T-helper 1 cell (primary cell): ENCODE measurements around the gene TP63.
A peak's percentile ranks its signal among the peaks of the same experiment; 100 is the strongest.
"Not testable (repeated sequence)": the region's sequence is repeated elsewhere in the genome, so short reads cannot be mapped to it uniquely, and the experiment has no call there.

ENCODE experiments used
- DNase-seq, 5 donors: peaks; one replicate each; pipeline ENCODE4 v3.0.0-alpha.2; 2012 to 2020
- total RNA-seq, 4 donors: gene quantifications; one replicate each; lab custom pipeline; 2026; lab: John Stamatoyannopoulos, UW

Gene TP63
- total RNA-seq: 0 to 1.4 (median 0.29) reads per million in 4 donors

DNA sequence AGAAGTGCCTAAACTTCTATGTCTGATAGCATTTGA, at the start of gene TP63:
Gene TP63, plus strand, starts transcription at position 17 of the 36 bp plus-strand sequence. CDS start 127 bp downstream, outside the sequence.
- no peak for DNase-seq

DNA sequence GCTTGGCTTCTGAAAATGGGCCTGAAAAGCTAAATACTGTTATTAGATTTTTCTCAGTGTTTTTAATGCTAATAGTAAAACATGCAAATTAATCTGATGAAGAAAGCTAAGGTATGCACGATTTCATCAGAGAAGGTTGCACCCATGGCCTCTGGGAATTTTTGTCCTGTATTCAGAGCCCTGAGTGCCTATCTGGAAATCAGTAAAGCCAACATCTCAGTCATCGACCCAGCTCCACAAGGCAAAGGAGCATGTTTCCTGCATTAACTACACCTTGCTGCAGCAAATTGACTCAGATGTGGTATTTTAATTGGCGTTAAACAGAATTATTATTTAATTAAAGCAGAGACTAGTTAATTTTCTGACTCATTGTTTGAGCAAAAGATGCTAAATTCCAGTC, 49.0 kb upstream of the TP63 start:
- no peak for DNase-seq

DNA sequence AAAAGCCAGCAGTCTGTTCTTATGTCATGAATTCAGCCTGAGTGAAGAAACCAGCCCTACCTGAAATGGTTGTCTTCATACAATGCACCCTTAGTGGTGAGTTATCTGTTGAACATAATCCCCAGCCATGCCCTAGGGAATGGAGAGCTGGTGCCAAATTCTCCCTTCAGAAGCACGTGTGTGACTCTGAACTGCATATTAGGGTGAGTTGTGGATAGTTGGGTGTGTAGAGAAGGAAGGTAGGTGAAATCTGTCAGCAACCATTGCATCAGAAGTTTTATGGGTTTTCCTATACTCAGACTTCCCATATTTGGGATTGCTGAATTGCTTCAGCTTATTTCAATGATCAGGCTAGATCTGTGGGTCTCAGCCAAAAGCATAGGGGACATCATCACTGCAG, 46.5 kb upstream of the TP63 start:
- no peak for DNase-seq

DNA sequence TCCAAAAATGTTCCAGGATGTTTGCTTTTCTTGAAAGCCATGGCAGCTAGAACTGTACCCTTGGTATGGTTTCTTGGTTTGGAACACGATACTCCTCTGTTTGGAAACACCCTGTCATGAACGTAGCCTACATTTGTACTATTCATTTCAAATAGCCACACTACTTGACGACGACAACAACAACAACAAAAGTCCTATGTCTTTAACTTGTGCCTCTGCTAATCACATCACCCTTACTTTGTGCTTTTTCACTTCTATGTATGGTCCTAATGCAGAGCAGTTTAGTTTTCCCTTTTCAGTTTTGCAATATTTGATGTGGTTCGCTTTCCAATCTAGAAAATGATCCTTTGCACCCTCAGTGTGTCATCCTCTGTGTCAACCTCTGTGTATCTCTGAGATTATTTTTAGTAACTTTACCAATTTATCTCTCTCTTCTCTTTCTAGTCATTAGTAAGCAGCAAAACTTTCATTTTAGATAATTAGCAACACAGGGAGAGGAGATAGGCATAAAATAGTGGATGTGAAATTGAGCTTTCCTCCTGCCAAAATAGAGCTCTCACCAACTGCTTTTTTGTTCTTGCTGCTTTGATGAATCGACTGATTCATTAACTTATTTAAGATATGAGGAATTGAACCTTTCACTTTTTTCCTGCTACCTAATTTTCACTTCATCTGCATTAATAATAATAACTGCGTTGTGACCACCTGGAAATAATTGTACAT, 44.1 kb upstream of the TP63 start:
- no peak for DNase-seq

DNA sequence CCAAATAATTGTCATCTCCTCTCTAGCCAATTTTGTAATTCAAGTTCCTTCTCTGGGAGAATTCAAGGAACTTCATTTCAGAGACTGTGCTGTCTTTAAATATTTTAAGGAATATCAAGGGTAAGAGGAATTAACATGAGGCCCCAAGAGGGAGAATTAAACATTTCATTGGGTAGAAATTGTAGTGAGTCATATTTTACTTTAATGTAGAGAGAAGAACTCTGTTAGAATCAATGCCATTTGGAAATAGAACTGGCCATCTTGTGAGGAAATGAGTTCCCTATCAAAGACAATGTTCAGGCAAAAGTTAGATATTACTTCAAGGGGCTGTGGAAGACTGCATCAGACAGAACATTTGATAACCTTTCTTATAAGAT, 43.5 kb upstream of the TP63 start:
- no peak for DNase-seq

DNA sequence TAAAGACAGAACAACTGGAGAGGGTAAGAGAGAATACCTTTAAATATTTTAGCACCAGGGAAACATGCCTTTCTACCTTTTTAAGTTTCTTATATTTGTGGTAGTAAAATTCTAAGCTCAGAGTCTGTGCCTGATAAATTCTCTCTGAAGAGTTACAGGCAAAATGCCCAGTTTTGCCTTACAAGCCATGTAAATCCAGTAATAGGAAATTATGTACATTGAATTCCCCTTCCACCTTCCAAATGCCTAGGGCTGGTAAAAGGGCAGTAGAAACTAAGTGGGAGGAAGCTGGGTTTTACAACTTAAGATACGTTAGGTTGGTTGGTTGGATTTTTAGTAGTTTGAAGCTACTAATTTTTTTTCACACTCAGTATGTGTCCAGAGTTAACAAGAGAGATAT, 43.1 kb upstream of the TP63 start:
- DNase-seq: no peak

DNA sequence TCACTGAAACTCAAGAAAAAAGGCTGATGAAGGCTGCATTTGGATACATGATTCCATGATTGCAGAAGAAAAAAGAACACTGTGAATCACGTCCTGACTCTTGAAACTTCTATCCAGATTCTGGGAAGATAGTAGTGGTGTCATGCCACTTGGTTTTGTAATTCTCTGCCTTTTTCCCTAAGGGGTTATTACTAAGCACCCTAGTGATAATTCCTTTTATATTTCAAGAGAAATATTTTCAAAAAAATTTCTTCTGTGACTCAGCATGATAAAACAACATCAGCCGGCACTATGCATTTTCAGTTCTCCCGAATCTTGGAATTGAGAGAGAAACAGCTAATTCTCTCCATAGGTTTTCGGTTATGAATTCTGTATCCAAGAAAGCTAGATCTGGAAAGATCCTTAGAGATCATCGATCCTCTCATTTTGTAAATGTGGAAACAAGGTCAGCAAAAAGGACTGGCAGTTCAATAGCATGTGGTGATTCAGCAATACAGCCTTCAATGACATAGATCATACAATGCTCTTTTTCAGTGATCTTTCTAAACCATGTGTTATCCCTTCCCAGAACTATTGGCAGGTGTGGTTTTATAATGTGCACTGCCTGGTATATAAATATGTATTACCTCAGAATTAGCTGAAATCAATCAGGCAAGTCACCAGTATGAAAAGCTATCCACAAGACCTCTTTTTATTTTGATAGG, 42.6 kb upstream of the TP63 start:
- no peak for DNase-seq

DNA sequence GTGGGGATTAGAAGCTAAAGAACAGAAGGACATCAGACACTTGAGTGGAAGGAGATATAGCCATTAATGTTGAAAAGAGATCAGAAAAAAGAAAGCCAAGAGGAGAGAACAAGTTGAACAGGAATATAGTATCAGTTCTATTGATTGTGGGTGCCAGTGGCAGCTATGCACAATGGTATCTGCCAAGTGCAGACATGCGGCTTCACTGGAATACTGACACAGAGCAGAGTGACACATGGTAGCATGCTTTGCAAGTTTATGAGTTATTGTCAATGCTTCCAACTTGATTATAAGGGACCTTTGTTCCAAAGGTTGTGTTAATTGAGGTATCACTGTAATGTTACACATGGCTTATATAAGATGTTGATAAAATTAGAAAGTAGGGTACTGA, 42.0 kb upstream of the TP63 start:
- DNase-seq: no peak

DNA sequence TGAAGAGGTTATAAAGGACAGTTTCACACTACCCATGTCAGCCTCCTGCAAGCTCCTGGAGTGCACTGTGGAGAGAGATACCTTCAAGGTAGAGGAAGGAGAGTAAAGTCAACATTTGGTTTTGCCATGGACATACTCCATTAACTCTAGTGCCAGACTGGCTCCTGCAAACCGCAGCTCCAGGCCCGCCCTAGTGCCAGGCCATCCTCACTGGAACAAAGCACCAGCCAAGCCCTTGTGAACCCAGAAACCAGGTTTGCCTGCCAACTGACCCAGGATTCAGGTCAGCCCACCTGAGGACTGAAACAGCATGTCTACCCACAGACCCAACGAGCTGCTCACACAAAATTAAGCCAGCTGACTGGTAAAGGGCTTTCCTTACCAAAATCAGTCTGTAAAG, 41.0 kb upstream of the TP63 start:
- DNase-seq: no peak

DNA sequence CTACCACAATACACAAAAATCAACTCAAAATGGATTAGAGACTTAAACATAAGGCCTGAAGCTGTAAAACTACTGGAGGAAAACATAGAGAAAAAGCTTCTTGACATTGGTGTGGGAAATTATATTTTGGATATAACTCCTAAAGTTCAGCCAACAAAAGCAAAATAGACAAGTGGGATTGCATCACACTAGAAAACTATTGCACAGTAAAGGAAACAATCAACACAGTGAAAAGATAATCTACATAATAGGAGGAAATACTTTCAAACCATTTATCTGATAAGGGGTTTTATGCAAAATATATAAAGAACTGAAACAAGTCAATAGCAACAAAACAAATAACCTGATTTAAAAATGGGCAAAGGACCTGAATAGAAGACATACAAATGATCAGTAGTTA, 37.6 kb upstream of the TP63 start:
- no peak for DNase-seq

DNA sequence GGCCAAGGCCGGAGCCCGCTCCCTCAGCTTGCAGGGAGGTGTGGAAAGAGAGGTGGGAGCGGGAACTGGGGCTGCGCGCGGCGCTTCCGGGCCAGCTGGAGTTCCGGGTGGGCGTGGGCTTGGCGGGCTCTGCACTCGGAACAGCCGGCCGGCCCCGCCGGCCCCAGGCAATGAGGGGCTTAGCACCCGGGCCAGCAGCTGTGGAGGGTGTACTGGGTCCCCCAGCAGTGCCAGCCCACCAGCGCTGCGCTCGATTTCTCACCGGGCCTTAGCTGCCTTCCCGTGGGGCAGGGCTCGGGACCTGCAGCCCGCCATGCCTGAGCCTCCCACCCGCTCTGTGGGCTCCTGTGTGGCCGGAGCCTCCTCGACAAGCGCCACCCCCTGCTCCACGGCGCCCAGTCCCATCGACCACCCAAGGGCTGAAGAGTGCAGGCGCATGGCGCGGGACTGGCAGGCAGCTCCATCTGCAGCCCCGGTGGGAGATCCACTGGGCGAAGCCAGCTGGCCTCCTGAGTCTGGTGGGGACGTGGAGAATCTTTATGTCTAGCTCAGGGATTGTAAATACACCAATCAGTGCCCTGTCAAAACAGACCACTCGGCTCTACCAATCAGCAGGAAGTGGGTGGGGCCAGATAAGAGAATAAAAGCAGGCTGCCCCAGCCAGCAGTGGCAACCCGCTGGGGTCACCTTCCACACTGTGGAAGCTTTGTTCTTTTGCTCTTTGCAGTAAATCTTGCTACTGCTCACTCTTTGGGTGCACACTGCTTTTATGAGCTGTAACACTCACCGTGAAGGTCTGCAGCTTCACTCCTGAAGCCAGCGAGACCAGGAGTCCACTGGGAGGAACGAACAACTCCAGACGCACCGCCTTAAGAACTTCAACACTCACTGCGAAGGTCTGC, 34.9 kb upstream of the TP63 start:
- DNase-seq: not testable (repeated sequence)

DNA sequence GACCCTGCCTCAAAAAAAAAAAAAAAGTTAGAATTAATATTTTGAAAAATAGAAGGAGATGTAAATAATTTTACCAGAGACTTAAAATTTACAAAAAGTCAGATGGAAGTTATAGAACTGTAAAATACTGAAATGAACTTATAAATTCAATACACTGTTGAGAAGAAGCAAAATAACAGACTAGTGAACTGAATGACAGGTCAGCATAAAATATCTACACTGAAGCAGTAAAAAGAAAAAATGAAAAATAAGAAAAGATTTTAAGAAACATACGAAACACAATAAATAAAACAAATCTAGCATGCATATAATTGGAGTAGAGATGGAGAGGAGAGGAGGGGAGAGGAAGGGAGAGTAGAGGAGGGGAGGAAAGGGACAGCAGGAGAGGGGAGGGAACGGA, 33.3 kb upstream of the TP63 start:
- no peak for DNase-seq

DNA sequence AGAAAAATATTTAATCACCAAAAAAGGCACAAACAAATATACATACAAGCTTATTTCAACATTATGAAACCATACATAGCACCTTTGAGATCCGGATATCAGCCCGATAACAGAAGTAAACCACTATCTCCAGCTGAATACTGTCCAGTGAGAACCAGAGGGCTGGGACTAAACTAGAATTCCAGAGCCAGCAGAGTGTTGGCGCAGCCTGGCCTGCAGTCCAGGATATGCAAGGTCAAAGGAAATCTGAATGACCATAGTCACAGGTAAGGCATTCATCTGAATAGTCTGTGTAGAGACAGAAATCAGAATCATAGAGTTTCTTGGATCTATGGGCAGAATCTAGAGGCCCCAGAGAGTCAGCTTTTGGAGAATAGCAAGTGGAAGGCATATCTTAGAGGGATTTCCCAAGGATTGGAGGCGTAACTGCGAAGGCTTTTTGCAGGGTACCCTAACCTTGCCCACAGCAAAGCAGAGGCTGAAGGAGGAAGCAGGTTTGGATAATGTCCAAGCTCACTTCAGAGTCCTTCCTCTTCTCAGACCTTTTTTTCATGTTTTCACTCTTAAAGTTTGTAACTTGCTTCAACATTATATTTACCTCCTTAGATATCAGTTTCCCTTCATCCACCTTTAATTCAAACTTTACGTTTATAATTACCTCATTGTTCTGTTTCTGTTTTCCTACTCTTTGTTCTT, 32.5 kb upstream of the TP63 start:
- no peak for DNase-seq

DNA sequence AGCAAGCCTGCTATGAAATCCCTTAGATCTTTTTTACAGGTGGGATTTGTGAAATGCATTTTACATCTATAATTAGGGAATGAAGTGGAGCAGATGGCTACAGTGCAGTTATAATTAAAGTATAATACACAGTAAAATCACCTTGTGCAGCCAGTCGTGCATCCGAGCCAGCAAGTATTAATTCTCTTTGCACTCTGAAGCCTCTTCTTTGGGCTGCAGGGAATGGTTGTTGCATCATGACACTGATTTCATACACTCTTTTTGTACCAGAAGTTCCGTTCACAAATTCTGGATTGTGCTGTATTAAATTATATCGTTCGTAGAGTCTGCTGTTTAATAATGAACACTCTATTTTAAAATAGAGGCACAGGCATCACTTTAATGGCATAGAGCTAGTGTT, 28.7 kb upstream of the TP63 start:
- DNase-seq: no peak

DNA sequence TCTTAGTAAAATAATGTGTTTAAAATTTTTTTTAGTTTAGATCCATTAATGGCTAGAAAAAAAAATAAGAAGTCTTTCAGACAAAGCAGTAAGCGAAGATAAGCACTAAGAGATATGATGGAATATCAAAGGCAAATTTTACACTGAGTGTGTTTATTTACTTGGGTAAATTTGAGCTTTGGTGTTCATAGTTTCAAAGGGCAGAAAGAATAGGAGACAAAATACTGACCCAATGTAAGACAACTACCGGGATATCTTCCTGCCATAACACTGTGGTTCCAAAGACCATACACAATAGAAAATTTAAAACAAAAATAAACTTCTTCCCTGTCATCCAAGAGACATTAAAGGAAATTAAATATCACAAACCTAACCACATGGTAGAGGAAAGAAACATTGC, 25.5 kb upstream of the TP63 start:
- DNase-seq: no peak

DNA sequence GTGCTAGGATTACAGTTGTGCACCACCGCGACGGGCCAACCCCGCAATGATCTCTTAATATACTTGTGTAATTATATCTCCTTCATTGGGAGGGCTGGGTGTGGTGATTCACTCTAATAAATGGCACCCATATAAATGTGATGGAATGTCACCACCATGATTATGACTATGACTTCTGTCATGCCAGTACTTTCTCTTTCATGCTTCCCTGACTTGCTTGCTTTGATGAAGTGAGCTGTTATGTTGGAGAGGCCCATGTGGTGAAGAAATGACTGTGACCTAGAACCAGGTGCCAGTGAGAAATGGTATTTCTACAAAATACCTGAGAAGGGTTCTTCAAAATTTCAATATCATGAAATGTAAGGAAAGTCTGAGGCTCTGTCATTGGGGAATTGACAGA, 24.4 kb upstream of the TP63 start:
- DNase-seq: no peak

DNA sequence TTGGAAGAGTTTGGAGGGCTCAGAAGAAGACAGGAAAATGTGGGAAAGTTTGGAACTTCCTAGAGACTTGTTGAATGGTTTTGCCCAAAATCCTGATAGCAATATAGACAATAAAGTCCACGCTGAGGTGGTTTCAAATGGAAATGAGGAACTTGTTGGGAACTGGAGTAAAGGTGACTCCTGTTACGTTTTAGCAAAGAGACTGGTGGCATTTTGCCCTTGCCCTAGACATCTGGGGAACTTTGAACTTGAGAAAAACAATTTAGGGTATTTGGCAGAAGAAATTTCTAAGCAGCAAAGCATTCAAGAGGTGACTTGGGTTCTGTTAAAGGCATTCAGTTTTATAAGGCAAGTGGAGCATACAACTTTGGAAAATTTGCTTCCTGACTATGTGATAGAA, 18.5 kb upstream of the TP63 start:
- not testable (repeated sequence) for DNase-seq

DNA sequence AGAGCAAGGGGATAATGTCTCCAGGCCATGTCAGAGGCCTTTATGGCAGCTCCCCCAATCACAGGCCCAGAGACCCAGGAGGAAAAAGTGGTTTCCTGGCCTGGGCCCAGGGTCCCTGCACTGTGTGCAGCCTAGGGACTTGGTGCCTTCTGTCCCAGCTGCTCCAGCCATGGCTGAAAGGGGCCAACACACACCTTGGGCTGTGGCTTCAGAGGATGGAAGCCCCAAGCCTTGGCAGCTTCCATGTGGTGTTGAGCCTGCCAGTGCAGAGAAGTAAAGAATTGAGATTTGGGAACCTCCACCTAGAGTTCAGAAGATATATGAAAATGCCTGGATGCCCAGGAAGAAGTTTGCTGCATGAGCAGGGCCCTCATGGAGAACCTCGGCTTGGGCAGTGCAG, 18.1 kb upstream of the TP63 start:
- DNase-seq: no peak

DNA sequence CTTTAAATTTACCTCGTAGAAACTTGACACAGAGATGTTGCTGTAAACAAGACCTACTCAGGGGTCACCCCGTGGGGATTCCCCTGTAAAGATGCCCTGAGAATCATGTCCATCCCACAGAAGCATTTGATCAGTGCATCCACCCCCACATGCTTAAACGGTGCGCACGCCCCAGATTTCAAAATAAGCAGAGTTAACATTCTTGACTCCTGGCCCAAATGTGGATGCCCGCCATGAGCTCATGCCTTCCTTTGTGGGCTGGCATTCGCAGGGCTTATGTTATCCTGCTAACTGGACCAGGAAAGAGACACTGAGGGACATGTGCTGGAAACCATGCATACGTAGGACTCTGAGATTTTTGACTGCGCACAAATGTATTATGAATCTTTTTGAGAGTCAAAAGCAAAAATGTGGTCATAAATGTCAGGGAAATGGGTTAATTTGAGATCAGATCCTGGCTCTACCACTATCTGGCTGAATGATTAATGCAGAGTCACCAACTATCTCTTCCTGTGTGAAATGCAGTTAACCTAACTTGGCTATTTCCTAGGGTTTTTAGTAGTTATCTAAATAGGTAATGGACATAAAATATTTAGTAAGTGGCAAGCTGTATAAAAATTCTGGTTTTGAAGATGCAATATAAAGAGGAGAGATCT, 9.1 kb upstream of the TP63 start:
- peak in 1 of 5 donors; percentile 9 for DNase-seq

DNA sequence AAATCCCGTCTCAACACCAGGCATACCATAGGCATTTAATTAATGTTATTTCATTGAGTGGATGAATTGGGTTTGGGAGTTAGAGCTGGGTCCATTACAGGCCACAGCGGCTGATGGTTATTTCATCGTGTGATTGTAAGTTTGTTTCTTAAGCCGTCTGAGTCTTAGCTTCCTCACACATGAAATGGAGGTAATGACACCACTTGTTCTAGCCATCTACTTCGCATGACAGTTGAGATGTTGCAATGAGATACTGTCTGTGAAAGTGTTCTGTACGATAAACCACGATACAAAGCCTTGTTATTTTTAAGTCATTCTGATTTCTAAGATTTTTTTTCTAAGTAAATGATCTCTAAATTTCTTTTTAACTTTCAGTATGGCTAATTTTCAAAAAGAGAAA, 8.6 kb upstream of the TP63 start:
- peak in 1 of 5 donors; percentile 21 for DNase-seq

DNA sequence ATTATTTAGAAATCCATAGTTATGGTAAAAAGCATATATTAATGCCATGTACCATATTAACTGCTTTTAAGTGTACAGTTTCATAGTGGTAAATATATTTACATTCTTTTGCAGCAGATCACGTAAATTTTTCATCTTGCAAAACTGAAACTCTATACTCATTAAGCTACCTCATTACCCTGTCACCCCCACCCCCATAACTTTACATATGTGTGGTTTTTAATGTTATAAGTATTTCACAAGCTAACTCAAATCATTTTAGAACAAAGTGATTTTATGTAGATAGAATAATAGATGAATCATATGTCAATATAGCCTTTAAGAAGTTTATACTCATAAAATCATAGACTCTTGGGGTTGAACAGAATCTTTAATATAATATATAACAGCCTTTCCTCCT, 7.1 kb upstream of the TP63 start:
- DNase-seq: no peak

DNA sequence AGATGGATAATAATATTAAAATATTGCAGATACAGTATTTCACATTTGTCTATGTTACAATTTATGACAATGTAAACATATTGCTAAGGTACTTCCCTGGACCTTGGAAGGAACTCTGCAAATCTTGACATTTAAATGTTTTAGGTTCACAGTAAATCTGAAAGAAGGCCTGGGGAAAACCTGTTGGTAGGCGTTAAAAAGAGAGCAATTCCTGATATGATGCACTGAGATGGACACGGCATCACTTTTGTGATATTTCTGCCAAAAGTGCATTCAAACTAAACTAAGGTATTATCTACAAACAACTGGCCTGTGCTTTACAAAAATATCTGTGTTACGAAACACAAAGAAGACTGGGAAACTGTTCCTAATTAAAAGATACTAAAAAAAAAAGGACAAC, 6.1 kb upstream of the TP63 start:
- DNase-seq: no peak

DNA sequence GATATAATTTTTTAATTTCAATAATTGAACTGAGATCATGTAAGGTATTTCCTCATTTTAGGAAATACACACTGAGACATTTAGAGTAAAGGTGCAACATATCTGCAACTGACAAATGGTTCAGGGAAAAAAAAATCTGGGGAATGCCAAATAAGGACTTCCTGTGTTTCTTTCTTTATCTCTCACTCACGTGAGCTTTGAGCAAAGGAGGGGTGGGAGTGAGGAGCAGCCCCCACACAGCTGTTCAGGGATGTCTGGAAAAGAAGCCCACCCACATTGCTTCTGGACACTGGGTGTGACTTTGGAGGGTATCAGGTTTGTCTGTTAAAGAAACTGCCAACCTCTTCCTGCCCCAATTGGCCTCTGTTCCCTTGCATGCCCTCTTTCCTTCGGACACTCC, 5.6 kb upstream of the TP63 start:
- DNase-seq: no peak
